ENCODE results near the gene BRINP2.
"Not testable (repeated sequence)": the region's sequence is repeated elsewhere in the genome, so short reads cannot be mapped to it uniquely, and the experiment has no call there.

The BRINP2 gene

GRCh38 chr1:177278626-177279390 is 108.0 kb downstream of the BRINP2 start:
- DNase-seq, result no peak

- DNase-seq, result no peak
These were observed 111.1 kb downstream of the BRINP2 start for GRCh38 chr1:177281901-177282300.

- no peak for DNase-seq
These were observed 112.2 kb downstream of the BRINP2 start for GRCh38 chr1:177282976-177283375.

- DNase-seq, result no peak
These were observed 112.6 kb downstream of the BRINP2 start for GRCh38 chr1:177283380-177283779.

- no peak for DNase-seq
These were observed 115.6 kb downstream of the BRINP2 start for GRCh38 chr1:177286396-177286795.

GRCh38 chr1:177287270-177287669 is 116.5 kb downstream of the BRINP2 start:
- DNase-seq, result no peak

- DNase-seq, result no peak
These were observed 117.2 kb downstream of the BRINP2 start for GRCh38 chr1:177287994-177288393.

GRCh38 chr1:177289532-177289931 is 118.8 kb downstream of the BRINP2 start:
- DNase-seq, result no peak

GRCh38 chr1:177300431-177300830 is 129.7 kb downstream of the BRINP2 start:
- DNase-seq, result no peak

GRCh38 chr1:177301425-177302124 is 130.8 kb downstream of the BRINP2 start:
- no peak for DNase-seq

- DNase-seq, result no peak
These were observed 131.7 kb downstream of the BRINP2 start for GRCh38 chr1:177302357-177303044.

GRCh38 chr1:177305040-177306018 is 134.6 kb downstream of the BRINP2 start:
- DNase-seq, result no peak

- DNase-seq, result no peak
These were observed 135.3 kb downstream of the BRINP2 start for GRCh38 chr1:177306019-177306415.

GRCh38 chr1:177306981-177307380 is 136.2 kb downstream of the BRINP2 start:
- no peak for DNase-seq

- DNase-seq, result no peak
These were observed 137.0 kb downstream of the BRINP2 start for GRCh38 chr1:177307771-177308170.

- DNase-seq, result no peak
These were observed 139.1 kb downstream of the BRINP2 start for GRCh38 chr1:177309880-177310279.

- DNase-seq, result no peak
These were observed 139.6 kb downstream of the BRINP2 start for GRCh38 chr1:177310326-177310725.

GRCh38 chr1:177311111-177311510 is 140.4 kb downstream of the BRINP2 start:
- DNase-seq, result no peak

- no peak for DNase-seq
These were observed 140.8 kb downstream of the BRINP2 start for GRCh38 chr1:177311586-177311985.

GRCh38 chr1:177315261-177315660 is 144.5 kb downstream of the BRINP2 start:
- no peak for DNase-seq

- DNase-seq, result no peak
These were observed 145.0 kb downstream of the BRINP2 start for GRCh38 chr1:177315761-177316160.

- not testable (repeated sequence) for DNase-seq
These were observed 150.7 kb downstream of the BRINP2 start for GRCh38 chr1:177321434-177321833.
